HG03066 (cell line): ENCODE data around the gene LIPT2.

ENCODE experiments used
- ATAC-seq: cut with Tn5 transposase; IDR thresholded peaks from one replicate; pipeline ENCODE4 v1.9.1; 2021; ENCODE audit warnings: low read depth; ENCODE audit not compliant: unreplicated experiment

The LIPT2 gene

GRCh38 chr11:74468058-74468457, 25.5 kb downstream of the LIPT2 start:
- ATAC-seq = no peak

GRCh38 chr11:74466916-74467885, 26.3 kb downstream of the LIPT2 start, which contains the start of gene KCNE3:
KCNE3 (minus strand) TSS chr11:74467549; CDS start chr11:74457563, 9,986 bp downstream.
- no peak for ATAC-seq

DNA sequence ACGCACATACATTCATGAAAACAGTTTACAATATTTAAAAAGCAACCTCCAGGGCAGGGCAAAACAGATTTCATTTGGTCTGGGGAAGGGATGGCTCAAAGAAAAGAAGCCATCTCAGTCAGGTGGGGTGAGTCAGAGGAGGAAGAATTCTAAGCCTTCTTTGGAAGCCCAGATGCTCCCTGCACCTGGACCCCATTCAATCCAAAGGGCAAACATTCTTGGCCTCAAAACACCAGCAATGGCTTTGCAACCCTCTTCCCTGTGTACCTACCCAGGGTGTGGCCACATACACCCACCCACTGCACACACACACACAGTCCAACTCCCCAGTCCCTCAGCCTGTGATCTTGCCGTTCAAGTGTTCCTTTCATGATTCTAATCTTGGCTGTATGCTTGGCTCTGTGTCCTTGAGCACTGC, 28.2 kb downstream of the LIPT2 start:
- ATAC-seq = no peak

- ATAC-seq = no peak
Observed at GRCh38 chr11:74464746-74465145, 28.8 kb downstream of the LIPT2 start.

GRCh38 chr11:74463216-74463615, 30.3 kb downstream of the LIPT2 start:
- no peak for ATAC-seq

- ATAC-seq = no peak
Observed at GRCh38 chr11:74462631-74463030, 30.9 kb downstream of the LIPT2 start.

DNA sequence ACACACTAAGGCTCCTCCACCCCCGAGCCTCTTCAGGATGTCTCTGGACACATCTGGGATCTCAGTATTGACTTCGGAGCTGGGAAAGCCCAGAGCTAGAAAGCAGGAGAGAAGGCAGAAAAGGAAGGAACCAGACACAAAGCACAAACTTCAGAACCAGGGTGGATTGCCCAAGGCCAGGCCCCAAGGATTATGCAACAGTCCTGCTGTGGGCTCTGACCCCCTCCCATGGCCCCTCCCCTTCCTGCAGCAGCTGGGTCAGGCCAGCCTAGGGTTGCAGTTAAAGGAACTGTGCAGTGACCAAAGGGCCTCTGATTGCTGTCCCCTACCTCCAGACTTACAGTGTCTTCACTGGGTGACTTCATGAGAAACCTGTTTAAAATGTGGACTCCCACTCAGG, 31.5 kb downstream of the LIPT2 start:
- no peak for ATAC-seq

- no peak for ATAC-seq
Observed at GRCh38 chr11:74460481-74461154, 32.9 kb downstream of the LIPT2 start.

GRCh38 chr11:74460065-74460464, 33.5 kb downstream of the LIPT2 start:
- ATAC-seq = no peak

- no peak for ATAC-seq
Observed at GRCh38 chr11:74459584-74459983, 33.9 kb downstream of the LIPT2 start.

GRCh38 chr11:74457356-74457755, 36.2 kb downstream of the LIPT2 start:
- ATAC-seq = no peak

GRCh38 chr11:74453373-74453975, 40.0 kb downstream of the LIPT2 start:
- ATAC-seq = no peak

GRCh38 chr11:74452366-74452765, 41.2 kb downstream of the LIPT2 start:
- no peak for ATAC-seq

DNA sequence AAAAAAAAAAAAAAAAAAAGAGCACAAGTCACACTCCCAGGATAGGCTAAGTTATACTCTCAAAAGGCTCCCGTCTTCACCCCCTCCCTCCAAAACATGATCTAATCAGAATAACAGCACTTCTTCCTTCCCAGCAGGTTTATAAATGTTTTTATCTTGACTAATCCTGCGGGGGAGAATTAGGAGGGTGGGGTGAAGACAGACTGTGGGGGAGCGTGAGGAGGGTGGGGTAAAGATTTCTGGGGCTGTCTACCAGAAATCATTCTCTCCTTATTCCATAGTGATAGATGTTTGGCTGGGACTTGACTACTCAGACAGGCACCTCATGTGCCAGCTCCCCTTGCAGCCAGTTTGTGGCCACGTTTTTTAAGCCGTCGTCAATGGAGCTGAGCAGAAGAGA, 43.2 kb downstream of the LIPT2 start:
- ATAC-seq = no peak

DNA sequence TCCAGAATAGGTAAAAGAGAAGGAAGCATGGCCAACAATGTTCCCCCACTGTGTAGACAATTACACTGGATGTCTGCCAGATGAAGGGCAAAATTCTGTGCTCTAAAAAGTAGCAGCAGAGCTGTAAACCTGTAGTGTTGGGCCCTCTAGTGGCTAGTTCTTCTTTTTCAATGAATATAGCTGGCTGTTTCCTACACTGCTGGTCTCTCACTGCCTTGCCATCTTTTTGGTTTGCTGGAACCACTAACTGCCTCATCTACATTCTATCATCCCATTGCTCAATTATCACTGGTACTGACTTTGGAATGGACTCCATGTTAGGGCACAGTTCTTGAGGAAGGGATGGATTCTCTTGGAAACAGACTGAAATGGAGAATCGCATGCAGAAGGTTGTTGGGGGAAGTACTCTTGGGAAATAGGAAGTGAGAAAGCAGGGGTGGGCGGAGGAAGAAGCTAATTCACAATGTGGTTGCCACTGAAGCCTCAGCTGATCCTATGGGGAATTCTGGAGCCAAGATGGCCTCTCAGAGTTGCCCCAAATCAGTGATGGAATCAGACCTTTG, 44.1 kb downstream of the LIPT2 start:
- no peak for ATAC-seq

GRCh38 chr11:74447720-74448119, 45.8 kb downstream of the LIPT2 start:
- ATAC-seq = no peak

- no peak for ATAC-seq
Observed at GRCh38 chr11:74446532-74446938, 47.0 kb downstream of the LIPT2 start.

DNA sequence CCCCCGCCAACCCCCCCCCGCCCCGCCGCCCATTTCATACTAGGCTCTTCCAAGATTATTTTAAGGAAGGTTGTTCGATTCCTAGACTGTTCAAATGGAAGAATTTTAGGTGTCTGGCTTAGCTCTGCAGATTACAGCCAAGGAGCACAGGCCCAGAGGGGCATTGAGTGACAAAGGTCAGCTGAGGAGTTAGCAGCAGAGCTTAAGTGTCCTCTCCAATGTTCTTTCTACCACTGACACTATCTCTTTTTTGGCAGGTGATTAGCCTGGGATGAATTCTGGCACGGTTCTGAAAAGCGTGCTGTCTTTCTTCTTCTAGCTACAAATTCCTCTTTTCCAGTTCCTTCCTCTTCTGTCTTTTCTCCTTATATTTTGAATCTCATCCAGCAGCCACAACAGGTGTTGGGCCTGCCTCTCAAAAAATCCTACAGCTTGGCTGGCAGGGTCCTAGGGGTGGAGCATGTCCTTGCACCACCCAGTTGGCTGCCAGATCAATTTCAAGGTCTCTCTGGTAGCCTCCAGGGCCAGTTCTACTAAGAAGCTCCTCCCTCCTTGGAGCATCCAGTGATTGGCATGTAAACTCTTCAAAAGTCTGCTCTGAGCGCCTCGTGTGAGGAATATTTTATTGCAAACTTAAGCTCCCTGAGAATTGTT, 49.2 kb downstream of the LIPT2 start:
- no peak for ATAC-seq

DNA sequence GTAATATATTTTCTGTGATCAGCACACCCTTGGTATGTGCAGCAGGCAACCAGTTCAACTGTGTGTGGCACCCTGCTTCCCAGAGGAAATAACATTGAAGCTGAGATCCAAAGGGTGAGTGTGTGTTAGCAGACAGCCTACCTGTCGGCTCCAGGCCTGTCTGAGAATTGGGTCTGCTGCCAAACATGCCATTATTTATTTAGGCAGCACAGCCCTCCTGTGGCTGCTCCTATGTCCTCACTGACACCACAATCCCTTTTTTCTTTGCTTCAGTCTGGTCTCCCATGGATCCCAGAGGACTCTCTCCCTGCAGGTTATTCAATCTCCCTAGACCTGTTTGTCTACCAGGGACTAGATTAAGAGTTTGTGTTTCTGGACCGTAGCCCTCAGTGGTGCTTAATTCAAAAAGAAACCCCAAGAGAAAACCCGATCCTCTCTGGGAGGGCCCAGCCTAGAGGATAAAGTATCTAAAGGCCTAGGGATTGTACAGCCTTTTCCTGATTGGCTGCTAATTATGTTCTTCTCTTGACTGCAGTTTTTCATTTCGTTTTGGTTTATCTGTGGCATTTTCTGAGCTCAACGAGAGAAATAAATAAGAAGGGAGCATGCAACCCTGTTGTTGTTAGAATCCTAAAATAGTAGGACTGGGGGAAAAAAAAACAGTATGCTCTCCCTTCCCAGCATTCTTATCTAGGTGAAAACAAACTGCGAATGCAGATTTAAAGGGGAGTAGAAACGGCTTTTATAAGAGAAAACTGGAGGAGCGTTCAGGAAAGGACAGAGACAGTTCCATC, 50.3 kb downstream of the LIPT2 start:
- ATAC-seq = no peak

GRCh38 chr11:74442636-74443035, 50.9 kb downstream of the LIPT2 start:
- no peak for ATAC-seq
